GM19238 (cell line): ENCODE results near the gene OPHN1.
A peak's percentile ranks its signal among the peaks of the same experiment; 100 is the strongest.

Source experiments
- DNase-seq: peaks from one replicate; pipeline ENCODE4 v3.0.0; 2011; ENCODE audit warnings: low spot score; ENCODE audit not compliant: insufficient read length

OPHN1 gene

DNA sequence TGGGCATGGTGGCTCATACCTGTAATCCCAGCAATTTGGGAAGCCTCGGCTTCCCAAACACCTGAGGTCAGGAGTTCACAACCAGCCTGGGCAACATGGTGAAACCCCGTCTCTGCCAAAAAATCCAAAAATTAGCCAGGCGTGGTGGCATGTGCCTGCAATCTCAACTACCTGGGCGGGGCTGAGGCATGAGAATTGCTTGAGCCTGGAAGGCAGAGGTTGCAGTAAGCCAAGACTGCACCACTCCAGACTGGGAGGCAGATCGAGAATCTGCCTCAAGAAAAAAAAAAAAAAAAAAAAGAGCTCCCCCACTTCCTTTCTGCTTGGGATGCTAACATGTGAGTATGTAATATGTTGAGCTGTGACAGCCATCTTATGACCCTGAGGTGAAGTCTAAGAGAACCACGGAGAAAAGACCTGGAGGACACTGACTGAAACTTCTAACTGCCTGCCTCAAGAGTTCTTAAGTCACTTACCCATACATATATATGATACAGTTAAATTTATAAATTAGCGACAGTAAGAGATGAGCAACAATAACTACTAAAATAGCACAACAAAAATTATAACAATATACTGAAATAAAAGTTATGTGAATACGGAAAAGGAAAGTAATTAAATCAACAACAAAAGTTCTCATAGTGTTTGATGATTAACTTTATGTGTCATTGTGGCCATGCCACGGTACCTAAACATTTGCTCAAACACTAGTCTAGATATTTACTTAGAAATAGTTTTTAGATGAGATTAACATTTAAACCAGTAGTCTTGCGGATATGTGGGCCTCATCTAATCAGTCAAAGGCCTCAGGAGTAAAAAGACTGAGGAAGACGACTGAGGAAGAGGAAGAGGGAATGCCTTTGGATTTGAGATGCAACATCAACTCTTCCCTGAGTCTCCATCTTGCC lies 178.3 kb downstream of the OPHN1 start:
- DNase-seq, result no peak

DNA sequence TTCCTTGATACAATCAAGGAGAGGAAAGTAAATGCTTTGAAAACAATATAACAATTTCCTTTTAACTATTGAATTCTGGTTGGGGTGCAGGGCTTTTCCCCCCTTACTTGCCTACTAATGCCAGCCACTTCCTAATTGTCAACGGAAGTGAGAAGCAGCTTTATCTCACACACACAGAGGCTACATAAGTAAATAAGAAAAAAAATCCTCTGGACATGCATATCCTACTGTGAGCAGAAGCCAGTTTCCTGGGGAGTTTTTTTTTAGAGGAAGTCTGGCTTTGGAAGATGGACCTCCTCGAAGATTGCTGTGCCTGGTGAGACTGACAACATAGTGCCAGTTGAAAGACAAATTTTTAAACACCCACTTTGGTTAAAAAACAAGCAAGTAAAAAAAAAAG lies 180.6 kb downstream of the OPHN1 start:
- no peak for DNase-seq

- DNase-seq, result no peak
Measured at GRCh38 chrX:68249903-68250302, 183.4 kb downstream of the OPHN1 start.

- no peak for DNase-seq
Measured at GRCh38 chrX:68249401-68249831, 183.9 kb downstream of the OPHN1 start.

DNA sequence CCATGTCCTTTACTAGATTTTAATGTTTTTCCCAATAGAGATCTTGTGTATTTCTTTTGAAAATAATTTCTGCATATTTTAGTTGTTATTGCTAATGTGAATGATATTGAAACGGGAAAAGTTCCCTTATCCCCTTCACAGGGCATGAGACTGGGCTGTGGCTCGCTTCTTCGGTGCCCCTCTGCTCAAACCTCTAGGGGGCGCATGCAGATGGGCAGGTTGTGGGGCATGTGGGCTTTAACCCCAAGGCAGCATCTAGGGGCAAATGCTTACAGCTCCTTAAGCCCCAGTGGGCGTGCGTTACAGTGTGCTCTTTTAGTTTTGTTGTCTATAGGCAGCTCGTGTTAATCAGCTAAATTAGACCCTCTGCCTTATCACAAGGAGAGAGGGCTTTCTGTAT lies 194.7 kb downstream of the OPHN1 start:
- no peak for DNase-seq

GRCh38 chrX:68234171-68234910 lies 199.0 kb downstream of the OPHN1 start:
- DNase-seq, result no peak

GRCh38 chrX:68232206-68232605 lies 201.1 kb downstream of the OPHN1 start:
- no peak for DNase-seq

DNA sequence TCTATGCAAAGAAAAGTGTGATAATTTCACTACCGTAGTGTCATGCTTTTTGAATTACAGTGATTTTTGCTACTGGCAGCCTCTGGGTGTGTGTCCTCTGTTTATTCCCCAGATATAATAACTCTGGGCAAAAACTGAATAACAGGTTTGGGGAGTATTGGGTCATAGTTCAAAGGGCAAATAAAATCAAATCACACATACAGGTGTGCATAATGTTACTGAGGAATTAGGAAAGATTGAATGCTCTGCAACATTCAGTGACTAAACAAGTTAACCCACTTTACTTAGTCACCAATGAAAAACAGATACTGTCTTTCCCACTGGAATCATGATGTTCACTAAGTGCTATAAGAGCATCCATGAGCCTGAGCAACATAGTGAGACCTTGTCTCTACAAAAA lies 224.3 kb downstream of the OPHN1 start:
- no peak for DNase-seq

- no peak for DNase-seq
Measured at GRCh38 chrX:68204521-68205038, 228.7 kb downstream of the OPHN1 start.

DNA sequence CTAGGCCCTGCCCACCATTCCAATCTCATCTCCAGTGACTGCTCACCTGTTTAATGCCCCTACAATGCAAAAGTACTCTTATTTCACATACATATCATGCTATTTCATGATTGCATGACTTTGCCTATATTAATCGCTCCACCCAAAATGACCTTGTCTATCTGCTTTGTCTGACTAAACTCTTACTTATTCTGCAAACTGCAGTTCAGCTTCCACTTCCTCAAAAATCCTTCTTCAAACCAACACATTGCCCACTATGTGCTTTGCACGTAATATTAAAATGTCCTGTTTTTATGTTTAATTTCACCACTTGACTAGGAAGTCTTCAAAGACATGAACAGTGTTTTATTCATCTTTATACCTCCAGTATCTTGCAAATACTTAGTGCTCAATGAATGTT lies 229.6 kb downstream of the OPHN1 start:
- no peak for DNase-seq

- no peak for DNase-seq
Measured at GRCh38 chrX:68203211-68203610, 230.1 kb downstream of the OPHN1 start.

DNA sequence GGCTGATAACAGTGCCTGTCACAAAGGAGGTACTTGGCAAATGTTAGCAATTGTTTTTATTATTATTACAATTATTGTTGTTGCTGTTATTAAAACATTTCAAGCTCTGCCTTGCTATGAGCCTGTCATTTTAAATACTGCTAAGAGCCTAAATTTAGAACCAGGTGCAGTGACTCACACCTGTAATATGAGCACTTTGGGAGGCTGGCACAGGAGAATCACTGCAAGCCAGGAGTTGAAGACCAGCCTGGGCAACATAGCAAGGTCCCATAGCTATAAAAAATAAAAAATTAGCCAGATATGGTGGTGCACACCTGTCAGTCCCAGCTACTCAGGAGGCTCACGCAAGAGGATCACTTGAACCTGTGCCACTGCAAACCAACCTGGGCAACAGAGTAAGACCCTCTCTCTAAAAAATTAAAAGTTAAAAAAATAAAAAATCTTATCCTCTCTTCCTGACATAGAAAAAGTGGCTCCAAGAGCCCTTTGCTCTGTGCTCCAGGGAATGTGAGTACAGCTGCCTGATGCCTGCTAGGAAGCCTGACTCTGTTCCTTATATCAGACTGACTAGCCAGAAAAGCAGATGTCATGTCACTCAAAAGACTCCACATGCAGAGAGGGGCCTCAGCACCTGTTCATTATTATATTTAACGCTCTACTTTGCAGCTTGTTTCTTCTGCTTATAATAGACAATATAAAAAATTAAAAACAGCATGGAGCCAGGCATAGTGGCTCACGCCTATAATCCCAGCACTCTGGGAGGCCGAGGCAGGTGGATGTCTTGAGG lies 234.0 kb downstream of the OPHN1 start:
- DNase-seq, result no peak

- DNase-seq, result peak; percentile 31
Measured at GRCh38 chrX:68196939-68197791, 236.1 kb downstream of the OPHN1 start.

GRCh38 chrX:68195561-68195960 lies 237.7 kb downstream of the OPHN1 start:
- DNase-seq, result no peak

DNA sequence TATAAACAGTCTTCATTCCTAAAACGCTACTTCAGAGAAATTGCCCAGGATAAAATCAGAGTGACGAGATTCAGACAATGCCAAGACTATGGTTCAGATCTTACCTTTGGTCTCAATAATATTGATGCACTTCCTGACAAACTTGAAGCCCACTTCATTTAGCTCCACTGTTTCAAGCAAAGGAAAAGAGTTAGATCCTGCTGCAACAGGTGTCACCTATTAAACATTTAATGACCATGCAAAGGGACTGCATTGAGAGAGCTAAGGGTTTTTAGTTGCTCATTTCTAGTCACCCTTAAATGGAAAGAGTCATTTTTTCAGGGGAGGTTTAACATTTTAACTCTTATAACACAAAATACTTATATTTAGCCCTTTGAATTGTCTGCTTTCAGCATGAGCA lies 239.5 kb downstream of the OPHN1 start:
- no peak for DNase-seq

- DNase-seq, result no peak
Measured at GRCh38 chrX:68193234-68193633, 240.1 kb downstream of the OPHN1 start.

- no peak for DNase-seq
Measured at GRCh38 chrX:68190799-68191198, 242.5 kb downstream of the OPHN1 start.

DNA sequence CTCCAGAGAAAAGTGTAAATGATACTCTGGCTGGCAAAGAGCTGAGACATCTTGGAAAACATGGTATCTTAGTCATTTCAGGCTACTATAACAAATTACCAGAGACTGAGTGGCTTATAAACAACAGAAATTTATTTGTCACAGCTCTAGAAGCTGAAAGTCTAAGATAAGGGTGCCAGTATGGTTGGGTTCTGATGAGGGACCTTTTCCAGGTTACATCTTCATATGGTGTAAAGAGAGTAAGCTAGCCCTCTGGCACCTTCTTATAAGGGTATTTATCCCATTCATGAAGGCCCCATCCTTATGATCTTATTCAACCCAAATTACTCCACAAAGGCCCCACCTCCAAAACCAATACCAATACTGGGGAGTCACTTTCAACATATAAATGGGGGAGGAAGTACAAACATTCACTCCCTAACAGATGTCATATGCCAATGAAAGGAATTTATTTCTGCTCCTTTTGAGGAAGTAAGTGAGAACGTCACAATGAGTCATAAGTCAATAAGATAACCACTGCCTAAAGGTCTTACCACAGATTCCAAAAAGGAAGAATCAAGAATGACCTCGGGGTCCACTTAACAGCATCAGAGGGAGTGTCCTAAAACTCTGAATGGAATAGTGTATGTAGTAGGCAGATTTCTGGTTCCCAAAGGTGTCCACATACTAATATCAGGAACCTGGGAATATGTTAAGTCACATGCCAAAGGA lies 246.6 kb downstream of the OPHN1 start:
- DNase-seq, result no peak

DNA sequence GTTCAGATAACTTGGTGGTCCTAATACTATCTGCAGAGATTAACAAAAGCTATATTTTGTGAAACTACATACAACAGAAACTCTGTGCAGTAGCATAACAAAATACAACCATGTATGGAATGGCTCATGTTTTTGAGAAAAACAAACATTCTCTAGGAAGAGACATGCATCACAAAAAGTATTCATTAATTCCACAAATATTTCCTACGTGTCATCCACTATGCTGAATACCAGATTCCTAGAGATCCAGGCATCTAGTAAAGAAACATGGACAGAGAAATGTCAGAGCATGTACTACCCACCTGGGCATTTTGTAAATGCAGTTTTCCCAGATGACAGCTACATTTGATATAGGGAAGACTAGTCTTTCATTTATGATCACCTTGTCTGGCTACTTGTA lies 248.1 kb downstream of the OPHN1 start:
- no peak for DNase-seq

DNA sequence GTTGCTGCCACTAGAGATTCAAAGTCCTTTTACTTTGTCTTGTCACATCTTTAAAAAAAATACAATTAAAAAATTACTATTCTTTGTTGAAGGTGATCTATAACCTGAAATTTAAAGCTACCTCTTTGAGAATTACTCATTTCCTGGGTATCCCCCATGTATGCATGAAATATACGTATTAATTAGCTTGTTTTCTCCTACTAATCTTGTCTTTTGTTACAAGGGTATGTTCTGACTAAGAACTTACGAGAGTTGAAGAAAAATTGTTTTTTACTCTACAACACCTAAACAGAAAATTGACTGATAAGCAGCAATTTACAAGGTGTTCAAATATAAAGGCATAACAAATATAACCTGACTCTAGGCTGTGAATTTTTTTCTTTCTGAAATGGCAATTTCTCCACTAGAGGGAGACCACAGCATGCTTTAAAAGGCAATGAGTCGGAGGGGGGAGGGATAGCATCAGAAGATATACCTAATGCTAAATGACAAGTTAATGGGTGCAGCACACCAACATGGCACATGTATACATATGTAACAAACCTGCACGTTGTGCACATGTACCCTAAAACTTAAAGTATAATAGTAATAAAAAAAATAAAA lies 249.6 kb downstream of the OPHN1 start:
- no peak for DNase-seq
